Panc1 (cell line): ENCODE results near the gene KAT2B.

Source experiments
- CTCF ChIP-seq: fragments of 450-650 bp; IDR thresholded peaks from 2 replicates; pipeline ENCODE4 v1.5.1; 2017; ENCODE audit warnings: mild to moderate bottlenecking
- POLR2AphosphoS5 ChIP-seq: IDR thresholded peaks from 2 replicates; pipeline ENCODE4 v1.6.1; 2012; ENCODE audit warnings: mild to moderate bottlenecking, low read depth, low read length, moderate library complexity
- REST ChIP-seq, 2 experiments: IDR thresholded peaks; 2 replicates each; pipeline ENCODE4 v1.6.1; 2011 to 2012; ENCODE audit warnings: low read depth in 2 of 2, control low read depth in 1 of 2, low read length in 1 of 2, mild to moderate bottlenecking in 1 of 2, moderate library complexity in 1 of 2; ENCODE audit not compliant: insufficient read depth in 1 of 2
- TCF7L2 ChIP-seq: IDR thresholded peaks from 2 replicates; pipeline ENCODE4 v1.6.1; 2011; ENCODE audit warnings: mild to moderate bottlenecking, low read depth, low read length, inconsistent platforms

GRCh38 chr3:20039466-20039764 lies 831 bp upstream of the KAT2B start:
- TF ChIP-seq CTCF: no peak
- TF ChIP-seq POLR2AphosphoS5: no peak
- TF ChIP-seq REST (IDR thresholded peaks at IDR 0.05; ENCODE audit: insufficient read depth in 1 of 2, low read depth in 2 of 2, low read length in 1 of 2): no peak
- TF ChIP-seq TCF7L2: no peak
